Fibroblast of lung (primary cell): Measurements from ENCODE around the gene ZNF425. TPM values are rescaled to one million over a fixed set of nuclear protein-coding genes. Genes with fewer than 3 reads are reported as not detected.

Experiments used
- DNase-seq, 2 donors: peaks; one replicate each; pipeline versions ENCODE4 v3.0.0 to v3.0.0-alpha.2; 2010; ENCODE audit warnings: low read depth in 2 of 2
- H2AFZ ChIP-seq: 2 replicates; pipeline ENCODE4 v1.5.1; 2012; ENCODE audit warnings: low read length, control low read depth, inconsistent platforms
- H3K27ac ChIP-seq: 2 replicates; pipeline ENCODE4 v1.5.1; 2011; ENCODE audit warnings: low read length, control low read depth; ENCODE audit not compliant: insufficient read depth
- H3K27me3 ChIP-seq: 2 replicates; pipeline ENCODE4 v1.5.1; 2011; ENCODE audit warnings: mild to moderate bottlenecking, low read length; ENCODE audit not compliant: control insufficient read depth, insufficient read depth
- H3K36me3 ChIP-seq: 2 replicates; pipeline ENCODE4 v1.5.1; 2011; ENCODE audit warnings: low read length; ENCODE audit not compliant: control insufficient read depth, insufficient read depth
- H3K4me1 ChIP-seq: 2 replicates; pipeline ENCODE4 v1.5.1; 2011; ENCODE audit warnings: low read length; ENCODE audit not compliant: control insufficient read depth, insufficient read depth; ENCODE audit errors: extremely low read depth
- H3K4me2 ChIP-seq: 2 replicates; pipeline ENCODE4 v1.5.1; 2011; ENCODE audit warnings: low read length, control low read depth; ENCODE audit not compliant: insufficient read depth; ENCODE audit errors: extremely low read depth
- H3K4me3 ChIP-seq, 4 experiments: fragments of 200-600 bp in 1 of 4; sonication (generic) in 1 of 4; replicated peaks in 1 of 4; 2 replicates each; pipeline ENCODE4 v1.5.1; 2011 to 2016; ENCODE audit warnings: low read length in 4 of 4, low read depth in 3 of 4, mild to moderate bottlenecking in 3 of 4, control low read depth in 2 of 4, inconsistent platforms in 1 of 4, mixed read lengths in 1 of 4; ENCODE audit not compliant: insufficient read depth in 1 of 4; ENCODE audit errors: control extremely low read depth in 1 of 4
- H3K79me2 ChIP-seq: 2 replicates; pipeline ENCODE4 v1.5.1; 2012; ENCODE audit warnings: mild to moderate bottlenecking, low read length, inconsistent platforms; ENCODE audit not compliant: control insufficient read depth, insufficient read depth
- H3K9ac ChIP-seq: 2 replicates; pipeline ENCODE4 v1.5.1; 2011; ENCODE audit warnings: mild to moderate bottlenecking, low read length, control low read depth; ENCODE audit not compliant: insufficient read depth
- H3K9me3 ChIP-seq: 2 replicates; pipeline ENCODE4 v1.5.1; 2012; ENCODE audit warnings: low read depth, low read length; ENCODE audit not compliant: control insufficient read depth, insufficient read depth
- H4K20me1 ChIP-seq: 2 replicates; pipeline ENCODE4 v1.5.1; 2011; ENCODE audit warnings: low read length; ENCODE audit not compliant: control insufficient read depth, insufficient read depth; ENCODE audit errors: extremely low read depth
- EZH2 ChIP-seq: IDR thresholded peaks from 2 replicates; pipeline ENCODE4 v1.5.1; 2012; ENCODE audit warnings: low read length, control low read depth, mild to moderate bottlenecking; ENCODE audit errors: missing control alignments
- polyA plus RNA-seq, 2 donors: library from polyadenylated mRNA; depleted of rRNA in 1 of 2; stranded (reverse) in 1 of 2; unstranded in 1 of 2; fragments of >200 nt; gene quantifications; 2 replicates each; pipeline ENCODE4 v1.2.1, GENCODE V29; 2011 to 2012; ENCODE audit warnings: missing spikeins in 1 of 2
- total RNA-seq: library from RNA; depleted of rRNA; stranded (reverse); fragments of >200 nt; gene quantifications from 2 replicates; pipeline ENCODE4 v1.2.1, GENCODE V29; 2014
- TF ChIP-seq, protein P1 (sequence below), 2 donors: IDR thresholded peaks in 1 of 2; conservative IDR thresholded peaks in 1 of 2; 1 replicate in 1 of 2; 2 replicates in 1 of 2; pipeline ENCODE4 v1.5.1; 2011 to 2012; ENCODE audit warnings: low read length in 2 of 2, control low read depth in 1 of 2, inconsistent platforms in 1 of 2, low read depth in 1 of 2, mild to moderate bottlenecking in 1 of 2

ZNF425 gene
- total and polyA plus RNA-seq, 2 donors (not counting 1 experiment from before 2014, with no cell fraction given), result 1.2 to 4.6 TPM

DNA sequence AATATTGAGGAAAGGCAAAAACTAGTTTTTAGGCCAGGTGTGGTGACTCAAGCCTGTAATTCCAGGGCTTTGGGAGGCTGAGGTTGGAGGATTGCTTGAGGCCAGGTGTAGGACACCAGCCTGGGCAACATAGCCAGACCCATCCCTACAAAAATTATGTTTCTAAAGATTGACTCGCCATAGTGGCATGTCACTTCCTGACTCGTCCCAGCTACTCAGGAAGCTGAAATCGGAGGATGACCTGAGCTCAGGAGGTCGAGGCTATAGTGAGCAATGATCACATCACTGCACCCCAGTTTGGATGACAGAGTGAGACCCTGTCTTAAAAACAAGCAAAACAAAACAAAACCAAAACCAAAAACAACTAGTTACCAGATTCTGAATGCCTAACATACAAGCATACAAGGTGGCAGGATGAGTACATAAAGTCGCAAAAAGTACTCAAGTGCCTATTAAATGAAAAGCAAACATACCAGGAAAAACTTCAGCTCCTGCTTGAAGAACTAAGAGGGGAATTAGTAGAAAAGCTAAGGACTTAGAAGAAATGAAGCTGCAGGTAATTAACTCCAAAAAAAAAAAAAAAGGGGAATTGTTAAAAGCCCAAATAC lies 35.2 kb upstream of the ZNF425 start:
- no peak overlapping the region for H3K4me3 ChIP-seq
- no peak overlapping the region for H2AFZ ChIP-seq
- no peak overlapping the region for H3K4me2 ChIP-seq
- no peaks in the 10 kb centered on the region for H4K20me1 ChIP-seq
- H3K36me3 ChIP-seq, result peaks cover 3% of the 10 kb centered on the region
- H3K79me2 ChIP-seq, result peaks cover 13% of the 10 kb centered on the region
- no peaks in the 10 kb centered on the region for H3K4me1 ChIP-seq
- H3K9ac ChIP-seq, result no peak overlapping the region
- no peak for TF ChIP-seq EZH2
- TF ChIP-seq, protein P1, sequence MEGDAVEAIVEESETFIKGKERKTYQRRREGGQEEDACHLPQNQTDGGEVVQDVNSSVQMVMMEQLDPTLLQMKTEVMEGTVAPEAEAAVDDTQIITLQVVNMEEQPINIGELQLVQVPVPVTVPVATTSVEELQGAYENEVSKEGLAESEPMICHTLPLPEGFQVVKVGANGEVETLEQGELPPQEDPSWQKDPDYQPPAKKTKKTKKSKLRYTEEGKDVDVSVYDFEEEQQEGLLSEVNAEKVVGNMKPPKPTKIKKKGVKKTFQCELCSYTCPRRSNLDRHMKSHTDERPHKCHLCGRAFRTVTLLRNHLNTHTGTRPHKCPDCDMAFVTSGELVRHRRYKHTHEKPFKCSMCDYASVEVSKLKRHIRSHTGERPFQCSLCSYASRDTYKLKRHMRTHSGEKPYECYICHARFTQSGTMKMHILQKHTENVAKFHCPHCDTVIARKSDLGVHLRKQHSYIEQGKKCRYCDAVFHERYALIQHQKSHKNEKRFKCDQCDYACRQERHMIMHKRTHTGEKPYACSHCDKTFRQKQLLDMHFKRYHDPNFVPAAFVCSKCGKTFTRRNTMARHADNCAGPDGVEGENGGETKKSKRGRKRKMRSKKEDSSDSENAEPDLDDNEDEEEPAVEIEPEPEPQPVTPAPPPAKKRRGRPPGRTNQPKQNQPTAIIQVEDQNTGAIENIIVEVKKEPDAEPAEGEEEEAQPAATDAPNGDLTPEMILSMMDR (conservative IDR thresholded peaks at IDR 0.05 in 1 of 2, IDR thresholded peaks at IDR 0.05 in 1 of 2; ENCODE audit: low read depth in 1 of 2, low read length in 2 of 2), result no peak
- peak overlapping the region; percentile 14 for H3K27ac ChIP-seq
- peak in 1 of 2 donors; percentile 12 for DNase-seq
- H3K27me3 ChIP-seq, result no peaks in the 10 kb centered on the region
- no peaks in the 10 kb centered on the region for H3K9me3 ChIP-seq

DNA sequence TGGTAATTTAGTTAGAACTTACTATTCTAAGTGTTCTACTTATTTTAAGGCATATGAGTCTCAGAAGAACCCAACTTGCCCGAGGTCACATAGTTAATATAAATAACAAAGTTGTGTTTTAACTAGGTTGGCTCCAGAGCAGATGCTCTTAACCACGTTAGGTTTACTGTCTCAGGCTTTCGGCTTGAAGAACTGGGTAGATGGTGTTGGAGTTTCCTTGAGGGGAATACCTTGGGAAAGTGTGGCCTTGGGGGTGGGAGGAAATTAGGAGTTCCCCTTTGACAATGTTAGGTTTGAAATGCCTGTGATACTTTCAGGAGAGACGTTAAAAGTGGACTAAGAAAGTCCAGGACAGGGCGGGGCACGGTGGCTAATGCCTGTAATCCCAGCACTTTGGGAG lies 30.8 kb upstream of the ZNF425 start:
- TF ChIP-seq EZH2, result no peak
- TF ChIP-seq, protein P1 (conservative IDR thresholded peaks at IDR 0.05 in 1 of 2, IDR thresholded peaks at IDR 0.05 in 1 of 2; ENCODE audit: low read depth in 1 of 2, low read length in 2 of 2), result no peak
- Histone ChIP-seq H3K4me2 (no peak overlapping the region), H3K4me3 (no peak overlapping the region), H4K20me1 (no peaks in the 10 kb centered on the region), H2AFZ (no peak overlapping the region), H3K27me3 (no peaks in the 10 kb centered on the region), H3K9me3 (no peaks in the 10 kb centered on the region), H3K4me1 (no peaks in the 10 kb centered on the region), H3K27ac (no peak overlapping the region), H3K9ac (no peak overlapping the region), H3K36me3 (peaks cover 2% of the 10 kb centered on the region), H3K79me2 (peaks cover 21% of the 10 kb centered on the region)
- DNase-seq, result no peak

DNA sequence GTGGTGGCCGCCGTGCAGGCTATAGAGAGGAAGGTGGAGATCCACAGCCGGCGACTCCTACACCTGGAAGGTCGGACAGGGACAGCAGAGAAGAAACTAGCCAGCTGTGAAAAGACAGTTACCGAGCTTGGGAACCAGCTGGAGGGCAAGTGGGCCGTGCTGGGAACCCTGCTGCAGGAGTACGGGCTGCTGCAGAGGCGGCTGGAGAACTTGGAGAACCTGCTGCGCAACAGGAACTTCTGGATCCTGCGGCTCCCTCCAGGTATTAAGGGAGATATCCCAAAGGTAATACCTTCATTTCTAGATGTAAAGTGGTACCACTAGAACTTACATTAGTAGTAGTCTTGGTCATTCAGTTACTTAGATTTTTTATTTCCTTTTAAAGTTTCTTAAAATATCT lies 27.9 kb upstream of the ZNF425 start:
- Histone ChIP-seq H3K9ac (no peak overlapping the region), H3K27ac (no peak overlapping the region), H3K4me2 (no peak overlapping the region), H3K4me1 (no peaks in the 10 kb centered on the region), H4K20me1 (no peaks in the 10 kb centered on the region), H3K9me3 (no peaks in the 10 kb centered on the region), H2AFZ (no peak overlapping the region), H3K79me2 (peaks cover 41% of the 10 kb centered on the region), H3K27me3 (no peaks in the 10 kb centered on the region), H3K4me3 (no peak overlapping the region), H3K36me3 (peaks cover 4% of the 10 kb centered on the region)
- TF ChIP-seq, protein P1 (conservative IDR thresholded peaks at IDR 0.05 in 1 of 2, IDR thresholded peaks at IDR 0.05 in 1 of 2; ENCODE audit: low read depth in 1 of 2, low read length in 2 of 2), result no peak
- TF ChIP-seq EZH2, result no peak
- DNase-seq, result no peak
